GM12864 (cell line): ENCODE measurements around the gene NKAIN4.

ENCODE experiments used
- DNase-seq: peaks from one replicate; pipeline ENCODE4 v3.0.0-alpha.2; 2011; ENCODE audit warnings: low read depth
- H3K4me3 ChIP-seq: 2 replicates; pipeline ENCODE4 v1.5.1; 2011; ENCODE audit warnings: mild to moderate bottlenecking, low read depth, low read length, control low read depth
- TF ChIP-seq, protein P1 (sequence below): IDR thresholded peaks from 2 replicates; pipeline ENCODE4 v1.5.1; 2011; ENCODE audit warnings: low read depth, mild to moderate bottlenecking, moderate library complexity, low read length, control low read depth, inconsistent platforms; ENCODE audit errors: missing control alignments

Gene NKAIN4

DNA sequence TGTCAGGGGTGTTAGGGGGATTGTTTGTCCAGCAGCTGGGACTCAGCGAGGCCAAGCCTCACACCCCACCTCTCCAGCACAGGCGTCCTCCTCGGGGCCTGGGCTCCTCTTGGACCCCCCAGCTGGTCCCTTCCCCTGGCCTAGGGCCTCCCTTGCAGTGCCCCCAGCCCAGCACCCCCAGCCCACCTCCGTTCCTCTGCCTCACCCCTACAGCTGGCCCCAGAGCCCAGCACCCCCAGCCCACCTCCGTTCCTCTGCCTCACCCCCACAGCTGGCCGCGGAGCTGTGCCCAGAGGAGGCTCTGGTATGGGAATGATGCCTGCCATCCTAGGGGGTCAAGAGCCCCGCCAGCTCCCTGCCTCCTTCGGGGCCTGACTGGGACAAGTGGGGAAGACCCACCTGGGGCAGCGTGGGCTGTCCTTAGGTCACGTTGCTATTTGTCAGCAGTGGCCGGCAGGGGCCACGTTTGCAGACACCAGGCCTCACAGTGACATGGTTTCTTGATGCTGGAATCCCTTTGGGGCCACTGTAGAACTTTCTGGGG lies 30.8 kb upstream of the NKAIN4 start:
- TF ChIP-seq, protein P1, sequence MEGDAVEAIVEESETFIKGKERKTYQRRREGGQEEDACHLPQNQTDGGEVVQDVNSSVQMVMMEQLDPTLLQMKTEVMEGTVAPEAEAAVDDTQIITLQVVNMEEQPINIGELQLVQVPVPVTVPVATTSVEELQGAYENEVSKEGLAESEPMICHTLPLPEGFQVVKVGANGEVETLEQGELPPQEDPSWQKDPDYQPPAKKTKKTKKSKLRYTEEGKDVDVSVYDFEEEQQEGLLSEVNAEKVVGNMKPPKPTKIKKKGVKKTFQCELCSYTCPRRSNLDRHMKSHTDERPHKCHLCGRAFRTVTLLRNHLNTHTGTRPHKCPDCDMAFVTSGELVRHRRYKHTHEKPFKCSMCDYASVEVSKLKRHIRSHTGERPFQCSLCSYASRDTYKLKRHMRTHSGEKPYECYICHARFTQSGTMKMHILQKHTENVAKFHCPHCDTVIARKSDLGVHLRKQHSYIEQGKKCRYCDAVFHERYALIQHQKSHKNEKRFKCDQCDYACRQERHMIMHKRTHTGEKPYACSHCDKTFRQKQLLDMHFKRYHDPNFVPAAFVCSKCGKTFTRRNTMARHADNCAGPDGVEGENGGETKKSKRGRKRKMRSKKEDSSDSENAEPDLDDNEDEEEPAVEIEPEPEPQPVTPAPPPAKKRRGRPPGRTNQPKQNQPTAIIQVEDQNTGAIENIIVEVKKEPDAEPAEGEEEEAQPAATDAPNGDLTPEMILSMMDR: no peak
- no peak for DNase-seq
- no peak overlapping the region for H3K4me3 ChIP-seq

DNA sequence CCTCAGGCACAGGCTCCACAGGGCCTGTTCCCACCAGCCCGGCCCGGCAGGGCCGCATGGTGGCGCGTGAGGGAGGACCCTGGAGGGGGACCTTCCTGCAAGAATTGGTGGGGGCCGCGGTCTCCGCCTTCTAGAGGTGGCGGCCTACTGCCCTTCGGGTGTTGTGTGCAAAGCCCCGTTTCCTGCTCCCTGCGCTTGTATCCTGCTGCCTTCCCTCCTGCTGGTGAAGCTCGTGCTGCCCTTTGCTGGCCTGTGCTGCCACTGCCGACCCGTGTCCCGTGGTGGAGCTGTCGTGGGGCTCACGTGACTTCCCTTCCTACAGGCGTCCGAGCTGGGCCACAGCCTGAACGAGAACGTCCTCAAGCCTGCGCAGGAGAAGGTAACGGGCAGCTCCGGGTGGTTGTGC lies 30.3 kb upstream of the NKAIN4 start:
- no peak for DNase-seq

DNA sequence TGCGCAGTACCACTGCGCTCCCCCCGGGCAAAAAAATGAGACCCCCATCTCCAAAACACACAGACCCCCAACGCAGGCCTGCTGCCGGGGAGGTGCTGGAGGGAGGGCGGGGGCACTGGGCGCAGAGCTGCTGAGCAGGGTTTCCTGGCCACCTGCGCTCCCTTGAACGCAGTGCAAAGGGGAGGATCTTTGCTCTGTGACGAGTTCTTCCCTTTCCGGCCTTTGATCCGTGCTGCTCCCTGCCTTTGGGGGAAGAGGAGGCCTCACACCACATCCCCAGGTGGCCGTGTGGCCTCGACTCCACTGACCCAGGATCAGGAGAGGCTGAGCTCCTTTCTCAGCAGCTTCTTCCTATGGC lies 29.8 kb upstream of the NKAIN4 start:
- TF ChIP-seq, protein P1: no peak
- H3K4me3 ChIP-seq: no peak overlapping the region

More for the DNA sequence above, 30.3 kb upstream of the NKAIN4 start:
- no peak overlapping the region for H3K4me3 ChIP-seq
- TF ChIP-seq, protein P1: no peak

DNA sequence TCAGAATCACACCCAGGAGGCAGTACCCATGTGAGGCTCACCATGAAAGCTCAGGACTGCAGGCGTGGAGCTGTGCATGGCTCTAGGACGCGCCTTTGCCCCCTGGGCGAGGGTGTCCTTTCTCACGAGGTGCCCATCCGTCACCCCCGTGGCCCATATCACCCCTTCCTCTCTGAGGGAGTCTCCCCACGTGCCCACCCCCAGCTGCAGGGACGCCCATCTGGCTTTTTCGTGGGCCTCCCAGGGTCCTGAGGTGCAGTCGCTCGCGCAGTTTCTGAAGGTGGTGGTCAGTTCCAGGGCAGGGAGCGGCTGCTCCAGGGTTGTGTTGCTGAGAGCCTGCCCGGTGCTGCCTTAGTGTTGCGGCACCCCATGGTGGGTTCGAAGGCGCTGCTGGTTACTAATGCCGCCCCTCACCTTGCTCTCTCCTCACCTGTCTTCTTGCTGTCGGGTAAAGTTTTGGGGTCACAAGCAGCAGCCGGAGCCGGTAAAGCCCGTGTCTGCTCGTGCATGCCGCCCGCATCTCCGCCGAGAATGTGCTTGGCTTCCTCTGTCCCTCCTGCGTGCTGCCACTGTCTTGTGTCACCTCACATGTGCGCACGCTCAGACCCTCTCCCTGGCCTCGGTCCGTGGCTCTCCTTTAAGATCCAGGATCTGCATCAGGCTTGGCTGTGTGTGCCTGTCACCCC lies 29.3 kb upstream of the NKAIN4 start:
- no peak overlapping the region for H3K4me3 ChIP-seq
- TF ChIP-seq, protein P1: no peak

More for the DNA sequence above, 29.8 kb upstream of the NKAIN4 start:
- no peak for DNase-seq

DNA sequence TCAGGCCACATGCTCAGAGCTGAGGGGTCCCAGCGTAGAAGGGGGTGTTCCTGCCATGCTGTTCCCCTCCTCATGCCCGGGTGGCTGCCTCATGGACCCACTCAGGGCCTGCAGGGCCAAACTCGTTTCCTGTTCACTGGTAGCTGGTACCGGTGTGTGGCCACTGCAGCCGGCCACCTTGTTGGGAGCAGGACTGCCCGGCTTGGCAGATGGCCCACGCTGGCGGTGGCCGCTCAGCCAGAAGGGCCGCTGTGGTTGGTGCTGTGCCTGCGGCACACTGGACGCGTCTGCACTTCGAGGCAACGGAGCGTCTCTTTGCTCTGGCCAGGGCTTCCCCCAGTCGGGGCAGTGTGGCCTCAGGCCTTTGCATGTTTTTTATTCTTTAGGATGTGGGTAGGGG lies 28.7 kb upstream of the NKAIN4 start:
- DNase-seq: no peak
- no peak overlapping the region for H3K4me3 ChIP-seq
- TF ChIP-seq, protein P1: no peak

More for the DNA sequence above, 29.3 kb upstream of the NKAIN4 start:
- DNase-seq: no peak

DNA sequence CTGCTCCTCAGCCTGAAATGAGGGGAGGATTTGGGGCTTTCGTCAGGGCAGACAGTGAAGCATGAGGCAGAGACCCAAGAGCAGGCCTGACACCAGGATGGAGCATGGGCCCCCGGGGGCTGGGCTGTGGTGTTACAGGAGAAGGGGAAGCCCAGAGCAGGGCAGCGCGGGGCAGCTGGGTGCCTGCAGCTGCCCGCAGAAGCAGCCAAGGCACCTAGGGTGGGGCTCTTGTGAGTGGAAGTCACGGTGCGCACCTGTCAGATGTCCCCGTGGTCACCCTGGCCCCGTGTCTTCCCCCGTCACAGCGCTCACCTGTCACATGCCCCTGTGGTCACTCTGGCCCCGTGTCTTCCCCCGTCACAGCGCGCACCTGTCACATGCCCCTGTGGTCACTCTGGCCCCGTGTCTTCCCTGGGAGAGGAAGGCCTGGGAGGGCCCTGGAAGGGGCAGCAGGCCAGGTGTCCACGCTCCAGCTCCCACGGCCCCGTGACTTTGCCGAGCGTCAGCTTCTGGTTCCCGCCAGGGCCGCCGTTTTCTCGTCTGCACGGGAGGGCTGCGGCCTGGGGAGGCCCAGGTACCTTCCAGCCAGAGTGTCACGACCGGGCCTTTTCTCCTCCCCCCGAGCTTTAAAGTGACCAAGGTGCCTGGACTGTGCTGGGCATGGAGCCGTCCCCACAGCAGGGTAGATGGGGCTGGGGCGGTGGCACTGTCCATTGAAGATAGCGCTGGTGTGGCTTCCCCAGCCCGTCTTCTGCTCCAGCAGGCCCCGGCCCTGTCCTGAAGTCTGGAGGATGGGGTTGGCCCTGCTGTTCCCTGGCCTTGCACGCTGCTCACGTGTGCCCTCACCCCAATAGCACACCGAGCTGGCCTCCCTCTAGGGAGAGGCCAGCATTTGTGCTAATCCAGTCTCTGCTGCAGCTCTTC lies 27.7 kb upstream of the NKAIN4 start:
- DNase-seq: no peak
- H3K4me3 ChIP-seq: no peak overlapping the region
- TF ChIP-seq, protein P1: no peak
